ENCODE measurements around the gene DMRTB1. TPM values are rescaled to one million over a fixed set of nuclear protein-coding genes. Genes with fewer than 3 reads are reported as not detected.

DMRTB1 gene
- total and polyA plus RNA-seq, 2 donors (not counting 1 experiment from before 2014, with no cell fraction given) = not detected

DNA sequence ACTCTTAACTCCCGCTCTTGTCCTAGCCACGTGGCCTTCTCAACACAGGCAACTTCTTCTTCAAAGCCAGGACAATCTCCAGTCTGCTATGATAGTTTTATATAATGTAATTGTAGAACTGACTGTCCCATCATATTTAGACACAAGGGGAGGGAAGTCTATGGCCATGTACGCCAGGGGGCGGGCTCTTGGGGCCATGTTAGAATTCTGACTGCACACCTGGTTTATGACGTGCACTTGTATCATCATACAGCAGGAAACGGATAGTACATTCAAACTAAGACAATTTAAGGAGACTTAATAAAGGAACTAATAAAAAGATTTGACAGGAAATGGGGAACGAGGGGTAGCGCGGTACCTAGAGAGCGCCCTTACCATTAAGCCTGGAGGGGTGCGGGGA, 21.5 kb downstream of the DMRTB1 start:
- TF ChIP-seq, protein P1, sequence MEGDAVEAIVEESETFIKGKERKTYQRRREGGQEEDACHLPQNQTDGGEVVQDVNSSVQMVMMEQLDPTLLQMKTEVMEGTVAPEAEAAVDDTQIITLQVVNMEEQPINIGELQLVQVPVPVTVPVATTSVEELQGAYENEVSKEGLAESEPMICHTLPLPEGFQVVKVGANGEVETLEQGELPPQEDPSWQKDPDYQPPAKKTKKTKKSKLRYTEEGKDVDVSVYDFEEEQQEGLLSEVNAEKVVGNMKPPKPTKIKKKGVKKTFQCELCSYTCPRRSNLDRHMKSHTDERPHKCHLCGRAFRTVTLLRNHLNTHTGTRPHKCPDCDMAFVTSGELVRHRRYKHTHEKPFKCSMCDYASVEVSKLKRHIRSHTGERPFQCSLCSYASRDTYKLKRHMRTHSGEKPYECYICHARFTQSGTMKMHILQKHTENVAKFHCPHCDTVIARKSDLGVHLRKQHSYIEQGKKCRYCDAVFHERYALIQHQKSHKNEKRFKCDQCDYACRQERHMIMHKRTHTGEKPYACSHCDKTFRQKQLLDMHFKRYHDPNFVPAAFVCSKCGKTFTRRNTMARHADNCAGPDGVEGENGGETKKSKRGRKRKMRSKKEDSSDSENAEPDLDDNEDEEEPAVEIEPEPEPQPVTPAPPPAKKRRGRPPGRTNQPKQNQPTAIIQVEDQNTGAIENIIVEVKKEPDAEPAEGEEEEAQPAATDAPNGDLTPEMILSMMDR (IDR thresholded peaks at IDR 0.05) = no peak
- TF ChIP-seq EZH2 (IDR thresholded peaks at IDR 0.05; ENCODE audit: borderline replicate concordance, insufficient read depth, low read depth, low read length, poor library complexity, severe bottlenecking) = no peak
- ChIA-PET CTCF (no interaction called here), POLR2A (no interaction called here)
- no peak overlapping the region for H3K27ac ChIP-seq (ENCODE audit: low read length in 2 of 2)
- no peak overlapping the region for H3K9ac ChIP-seq (ENCODE audit: low read length)
- H3K4me1 Mint-ChIP-seq = no peaks in the 10 kb centered on the region
- H3K4me3 ChIP-seq (ENCODE audit: control extremely low read depth in 1 of 5, extremely low read depth in 1 of 5, insufficient read depth in 1 of 5, low read depth in 2 of 5, low read length in 4 of 5) = no peak overlapping the region
- H3K4me2 ChIP-seq (replicated peaks; ENCODE audit: low read depth, low read length, poor library complexity, severe bottlenecking) = no peak overlapping the region
- no peaks in the 10 kb centered on the region for H3K9me3 ChIP-seq (ENCODE audit: control extremely low read depth in 1 of 3, control insufficient read depth in 2 of 3, insufficient read depth in 1 of 3, low read length in 2 of 3)
- H3K4me3 Mint-ChIP-seq = no peak overlapping the region
- no peaks in the 10 kb centered on the region for H3K9me3 Mint-ChIP-seq (ENCODE audit: insufficient read depth)
- H3K27me3 ChIP-seq (replicated peaks in 1 of 4; ENCODE audit: control extremely low read depth in 1 of 4, control insufficient read depth in 3 of 4, insufficient read depth in 4 of 4, low read length in 3 of 4) = peaks cover 0 to 2% (median 0%) of the 10 kb centered on the region in 4 experiments
- H3K79me2 ChIP-seq (ENCODE audit: control insufficient read depth, insufficient read depth, low read length) = no peaks in the 10 kb centered on the region
- H3K4me1 ChIP-seq (ENCODE audit: control insufficient read depth in 2 of 2, insufficient read depth in 2 of 2, low read length in 2 of 2) = no peaks in the 10 kb centered on the region
- ATAC-seq (ENCODE audit: low read depth) (no peak), DNase-seq (no peak)
- H2AFZ ChIP-seq (ENCODE audit: insufficient read depth, low read depth, low read length, poor library complexity, severe bottlenecking) = no peak overlapping the region
- no peaks in the 10 kb centered on the region for H3K36me3 ChIP-seq (replicated peaks in 1 of 2; ENCODE audit: control extremely low read depth in 1 of 2, control insufficient read depth in 1 of 2, extremely low read depth in 1 of 2, insufficient read depth in 2 of 2, low read length in 1 of 2)
- no peak overlapping the region for H3K27ac Mint-ChIP-seq
- H4K20me1 ChIP-seq (ENCODE audit: control insufficient read depth, insufficient read depth, low read length, poor library complexity, severe bottlenecking) = no peaks in the 10 kb centered on the region
- intact Hi-C loops (cut with micrococcal nuclease) = no loop called here
- 90% methylated on average over 5 of the region's 11 CpGs for WGBS (ENCODE audit: insufficient coverage)
- peaks cover 26% of the 10 kb centered on the region for H3K27me3 Mint-ChIP-seq

DNA sequence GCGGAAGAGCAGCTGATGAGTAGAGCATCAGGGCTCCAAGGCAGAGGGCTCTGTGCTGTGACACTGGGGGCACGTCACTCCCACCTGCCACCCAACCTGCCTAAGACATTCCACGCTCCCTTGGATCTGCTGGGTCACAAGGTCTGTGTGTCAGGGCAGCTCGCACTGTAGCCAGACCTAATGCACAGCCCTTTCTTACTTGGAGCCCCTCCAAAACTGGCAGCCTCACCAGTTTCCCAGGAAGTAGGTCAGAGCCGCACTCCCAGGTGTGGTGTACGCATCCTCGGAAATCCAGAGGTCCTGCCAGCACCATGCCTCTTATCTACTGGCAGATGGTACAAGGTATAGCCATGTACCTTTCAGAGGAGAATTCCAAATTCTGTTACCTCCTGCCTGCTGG, 22.3 kb downstream of the DMRTB1 start:
- peaks cover 23% of the 10 kb centered on the region for H3K27me3 Mint-ChIP-seq
- WGBS (ENCODE audit: insufficient coverage) = 93% methylated on average over 7 of the region's 7 CpGs
- Histone ChIP-seq H3K9ac (ENCODE audit: low read length) (no peak overlapping the region), H3K79me2 (ENCODE audit: control insufficient read depth, insufficient read depth, low read length) (no peaks in the 10 kb centered on the region), H3K9me3 (ENCODE audit: control extremely low read depth in 1 of 3, control insufficient read depth in 2 of 3, insufficient read depth in 1 of 3, low read length in 2 of 3) (no peaks in the 10 kb centered on the region), H3K27me3 (replicated peaks in 1 of 4; ENCODE audit: control extremely low read depth in 1 of 4, control insufficient read depth in 3 of 4, insufficient read depth in 4 of 4, low read length in 3 of 4) (peaks cover 0 to 4% (median 0%) of the 10 kb centered on the region in 4 experiments), H4K20me1 (ENCODE audit: control insufficient read depth, insufficient read depth, low read length, poor library complexity, severe bottlenecking) (no peaks in the 10 kb centered on the region), H3K27ac (ENCODE audit: low read length in 2 of 2) (no peak overlapping the region), H2AFZ (ENCODE audit: insufficient read depth, low read depth, low read length, poor library complexity, severe bottlenecking) (no peak overlapping the region), H3K36me3 (replicated peaks in 1 of 2; ENCODE audit: control extremely low read depth in 1 of 2, control insufficient read depth in 1 of 2, extremely low read depth in 1 of 2, insufficient read depth in 2 of 2, low read length in 1 of 2) (no peaks in the 10 kb centered on the region), H3K4me2 (replicated peaks; ENCODE audit: low read depth, low read length, poor library complexity, severe bottlenecking) (no peak overlapping the region), H3K4me1 (ENCODE audit: control insufficient read depth in 2 of 2, insufficient read depth in 2 of 2, low read length in 2 of 2) (no peaks in the 10 kb centered on the region), H3K4me3 (ENCODE audit: control extremely low read depth in 1 of 5, extremely low read depth in 1 of 5, insufficient read depth in 1 of 5, low read depth in 2 of 5, low read length in 4 of 5) (no peak overlapping the region)
- TF ChIP-seq EZH2 (IDR thresholded peaks at IDR 0.05; ENCODE audit: borderline replicate concordance, insufficient read depth, low read depth, low read length, poor library complexity, severe bottlenecking) = no peak
- TF ChIP-seq, protein P1 (IDR thresholded peaks at IDR 0.05) = no peak
- H3K9me3 Mint-ChIP-seq (ENCODE audit: insufficient read depth) = no peaks in the 10 kb centered on the region
- DNase-seq (no peak), ATAC-seq (ENCODE audit: low read depth) (no peak)
- ChIA-PET POLR2A (no interaction called here), CTCF (no interaction called here)
- no peak overlapping the region for H3K4me3 Mint-ChIP-seq
- H3K27ac Mint-ChIP-seq = no peak overlapping the region
- intact Hi-C loops (cut with micrococcal nuclease) = no loop called here
- H3K4me1 Mint-ChIP-seq = no peaks in the 10 kb centered on the region
